Limb (tissue), 2 donors: ENCODE data around the gene OTUD7B.
A peak's percentile ranks its signal among the peaks of the same experiment; 100 is the strongest.
"Not testable (repeated sequence)": the region's sequence is repeated elsewhere in the genome, so short reads cannot be mapped to it uniquely, and the experiment has no call there.

Experiments
- DNase-seq, 2 donors: peaks; one replicate each; pipeline ENCODE4 v3.0.0-alpha.2; 2016; ENCODE audit errors: extremely low spot score in 2 of 2

Gene OTUD7B

GRCh38 chr1:149957548-149957947 is 53.0 kb downstream of the OTUD7B start:
- DNase-seq = not testable (repeated sequence)

- no peak for DNase-seq
Observed at GRCh38 chr1:149949911-149950310, 60.6 kb downstream of the OTUD7B start.

GRCh38 chr1:149945206-149945605 is 65.3 kb downstream of the OTUD7B start:
- DNase-seq = no peak

- DNase-seq = no peak
Observed at GRCh38 chr1:149942885-149943284, 67.6 kb downstream of the OTUD7B start.

GRCh38 chr1:149942207-149942606 is 68.3 kb downstream of the OTUD7B start:
- no peak for DNase-seq

GRCh38 chr1:149940427-149940826 is 70.1 kb downstream of the OTUD7B start:
- DNase-seq = no peak

- DNase-seq = not testable (repeated sequence)
Observed at GRCh38 chr1:149938668-149939003, 71.9 kb downstream of the OTUD7B start.

- no peak for DNase-seq
Observed at GRCh38 chr1:149937759-149938158, 72.8 kb downstream of the OTUD7B start.

- DNase-seq = peak in 1 of 2 donors; percentile 28
Observed at GRCh38 chr1:149936992-149937705, 73.4 kb downstream of the OTUD7B start.

- DNase-seq = peak; percentile 50 to 55
Observed at GRCh38 chr1:149936170-149936991, 74.1 kb downstream of the OTUD7B start, which contains the start of gene MTMR11. TSS of gene MTMR11 (minus strand) at chr1:149936879. CDS start at chr1:149936647, 232 bp downstream.

GRCh38 chr1:149934356-149934755 is 76.2 kb downstream of the OTUD7B start:
- no peak for DNase-seq

- no peak for DNase-seq
Observed at GRCh38 chr1:149933208-149933607, 77.3 kb downstream of the OTUD7B start.

GRCh38 chr1:149932474-149932873 is 78.1 kb downstream of the OTUD7B start:
- DNase-seq = no peak

GRCh38 chr1:149931212-149931790 is 79.2 kb downstream of the OTUD7B start:
- DNase-seq = no peak

GRCh38 chr1:149929856-149930255 is 80.7 kb downstream of the OTUD7B start:
- DNase-seq = no peak

GRCh38 chr1:149928401-149928724 is 82.2 kb downstream of the OTUD7B start:
- DNase-seq = no peak

- DNase-seq = peak; percentile 96 to 97
Observed at GRCh38 chr1:149927563-149928400, 82.7 kb downstream of the OTUD7B start, which contains the start of gene SF3B4. TSS of gene SF3B4 (minus strand) at chr1:149927803. CDS start at chr1:149927759, 44 bp downstream.

- no peak for DNase-seq
Observed at GRCh38 chr1:149927056-149927562, 83.4 kb downstream of the OTUD7B start.

GRCh38 chr1:149926296-149926695 is 84.2 kb downstream of the OTUD7B start:
- DNase-seq = no peak

- DNase-seq = no peak
Observed at GRCh38 chr1:149925751-149926150, 84.8 kb downstream of the OTUD7B start.

- DNase-seq = no peak
Observed at GRCh38 chr1:149925345-149925744, 85.2 kb downstream of the OTUD7B start.
